ENCODE results near the gene OPRD1. TPM values are rescaled to one million over a fixed set of nuclear protein-coding genes. Genes with fewer than 3 reads are reported as not detected.

Gene OPRD1
- total and polyA plus RNA-seq, 2 of the 4 experiments (the other 2 are of a cell fraction) = under 0.01 TPM; not detected in 1

DNA sequence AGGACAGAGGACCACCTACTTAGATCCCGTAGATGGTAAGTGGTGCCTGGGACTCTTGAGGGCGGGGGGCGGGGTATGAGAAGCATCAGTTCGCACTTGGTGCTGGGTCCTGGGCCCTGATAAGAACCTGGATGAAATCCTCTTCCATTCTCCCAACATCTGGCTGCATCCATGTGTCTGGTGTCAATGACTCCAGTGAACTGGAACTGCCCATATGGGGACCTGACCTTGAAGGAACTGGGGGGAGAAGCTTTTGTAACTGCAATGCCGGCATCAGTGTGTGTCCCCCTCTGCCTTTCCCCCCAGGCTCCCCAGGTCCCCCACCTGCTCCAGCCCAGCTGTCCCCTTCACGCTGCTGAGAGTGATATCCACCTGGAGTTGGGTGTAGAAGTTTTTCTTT lies 52.7 kb downstream of the OPRD1 start:
- ChIA-PET CTCF (no interaction called here), POLR2A (ENCODE audit: unreplicated experiment) (no interaction called here)
- no peak overlapping the region for H2BK15ac ChIP-seq (ENCODE audit: low read depth, low read length)
- intact Hi-C loops (cut with micrococcal nuclease) = no loop called here
- no peak overlapping the region for H2BK5ac ChIP-seq (ENCODE audit: low read depth, low read length, poor library complexity, severe bottlenecking)
- TF ChIP-seq RAD21 (IDR thresholded peaks at IDR 0.05; ENCODE audit: low read length) (no peak), MXI1 (IDR thresholded peaks at IDR 0.05; ENCODE audit: borderline replicate concordance, low read depth, low read length) (no peak), FOS (IDR thresholded peaks at IDR 0.05; ENCODE audit: low read depth, low read length) (no peak), CEBPB (IDR thresholded peaks at IDR 0.05; ENCODE audit: low read depth, low read length) (no peak), BHLHE40 (IDR thresholded peaks at IDR 0.05; ENCODE audit: low read depth, low read length) (no peak), RFX5 (IDR thresholded peaks at IDR 0.05; ENCODE audit: low read depth, low read length) (no peak), MAFK (IDR thresholded peaks at IDR 0.05; ENCODE audit: low read depth, low read length) (no peak)
- TF ChIP-seq, protein P1, sequence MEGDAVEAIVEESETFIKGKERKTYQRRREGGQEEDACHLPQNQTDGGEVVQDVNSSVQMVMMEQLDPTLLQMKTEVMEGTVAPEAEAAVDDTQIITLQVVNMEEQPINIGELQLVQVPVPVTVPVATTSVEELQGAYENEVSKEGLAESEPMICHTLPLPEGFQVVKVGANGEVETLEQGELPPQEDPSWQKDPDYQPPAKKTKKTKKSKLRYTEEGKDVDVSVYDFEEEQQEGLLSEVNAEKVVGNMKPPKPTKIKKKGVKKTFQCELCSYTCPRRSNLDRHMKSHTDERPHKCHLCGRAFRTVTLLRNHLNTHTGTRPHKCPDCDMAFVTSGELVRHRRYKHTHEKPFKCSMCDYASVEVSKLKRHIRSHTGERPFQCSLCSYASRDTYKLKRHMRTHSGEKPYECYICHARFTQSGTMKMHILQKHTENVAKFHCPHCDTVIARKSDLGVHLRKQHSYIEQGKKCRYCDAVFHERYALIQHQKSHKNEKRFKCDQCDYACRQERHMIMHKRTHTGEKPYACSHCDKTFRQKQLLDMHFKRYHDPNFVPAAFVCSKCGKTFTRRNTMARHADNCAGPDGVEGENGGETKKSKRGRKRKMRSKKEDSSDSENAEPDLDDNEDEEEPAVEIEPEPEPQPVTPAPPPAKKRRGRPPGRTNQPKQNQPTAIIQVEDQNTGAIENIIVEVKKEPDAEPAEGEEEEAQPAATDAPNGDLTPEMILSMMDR (conservative IDR thresholded peaks at IDR 0.05; ENCODE audit: low read depth, low read length) = no peak
- TF ChIP-seq, protein P2, sequence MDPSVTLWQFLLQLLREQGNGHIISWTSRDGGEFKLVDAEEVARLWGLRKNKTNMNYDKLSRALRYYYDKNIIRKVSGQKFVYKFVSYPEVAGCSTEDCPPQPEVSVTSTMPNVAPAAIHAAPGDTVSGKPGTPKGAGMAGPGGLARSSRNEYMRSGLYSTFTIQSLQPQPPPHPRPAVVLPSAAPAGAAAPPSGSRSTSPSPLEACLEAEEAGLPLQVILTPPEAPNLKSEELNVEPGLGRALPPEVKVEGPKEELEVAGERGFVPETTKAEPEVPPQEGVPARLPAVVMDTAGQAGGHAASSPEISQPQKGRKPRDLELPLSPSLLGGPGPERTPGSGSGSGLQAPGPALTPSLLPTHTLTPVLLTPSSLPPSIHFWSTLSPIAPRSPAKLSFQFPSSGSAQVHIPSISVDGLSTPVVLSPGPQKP (IDR thresholded peaks at IDR 0.05; ENCODE audit: borderline replicate concordance, low read depth, low read length) = no peak
- TF ChIP-seq, protein P3, sequence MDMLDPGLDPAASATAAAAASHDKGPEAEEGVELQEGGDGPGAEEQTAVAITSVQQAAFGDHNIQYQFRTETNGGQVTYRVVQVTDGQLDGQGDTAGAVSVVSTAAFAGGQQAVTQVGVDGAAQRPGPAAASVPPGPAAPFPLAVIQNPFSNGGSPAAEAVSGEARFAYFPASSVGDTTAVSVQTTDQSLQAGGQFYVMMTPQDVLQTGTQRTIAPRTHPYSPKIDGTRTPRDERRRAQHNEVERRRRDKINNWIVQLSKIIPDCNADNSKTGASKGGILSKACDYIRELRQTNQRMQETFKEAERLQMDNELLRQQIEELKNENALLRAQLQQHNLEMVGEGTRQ (IDR thresholded peaks at IDR 0.05; ENCODE audit: low read depth, low read length) = no peak
- no peak overlapping the region for H4K5ac ChIP-seq (ENCODE audit: low read depth, low read length)
- H2BK20ac ChIP-seq (ENCODE audit: low read depth, low read length) = no peak overlapping the region
- no peak overlapping the region for H3K4ac ChIP-seq (ENCODE audit: low read depth, low read length)
- dilution Hi-C loops (cut with HindIII; ENCODE audit: low sequenced_read_pairs, unreplicated experiment) = no loop called here
- H3K9ac ChIP-seq (ENCODE audit: low read depth, low read length) = no peak overlapping the region
- no peaks in the 10 kb centered on the region for H3K79me1 ChIP-seq (ENCODE audit: low read depth in 1 of 2, low read length in 2 of 2)
- no peaks in the 10 kb centered on the region for H3K9me1 ChIP-seq (ENCODE audit: insufficient read depth, low read length)
- H3K23ac ChIP-seq (ENCODE audit: low read depth, low read length) = no peak overlapping the region
- H3K14ac ChIP-seq (replicated peaks; ENCODE audit: low read depth, low read length) = no peak overlapping the region
- no peak overlapping the region for H4K91ac ChIP-seq (ENCODE audit: insufficient read depth, low read depth, low read length)
- no peak overlapping the region for H3K56ac ChIP-seq (ENCODE audit: extremely low read depth, insufficient read depth, low read length)
- H2AK5ac ChIP-seq (ENCODE audit: low read depth, low read length) = no peak overlapping the region
- peaks cover 41% of the 10 kb centered on the region for H3K27me3 ChIP-seq (ENCODE audit: control insufficient read depth, insufficient read depth, low read length)
- no peak overlapping the region for H2AFZ ChIP-seq (replicated peaks; ENCODE audit: low read length, poor library complexity)
- in situ Hi-C loops (cut with MboI; ENCODE audit: low sequenced_read_pairs) = loop anchor here (5.0 kb wide), 1 partner anchor 82 kb away; no protein-coding TSS in a partner anchor
- no peak overlapping the region for H2AK9ac ChIP-seq (replicated peaks; ENCODE audit: low read depth, low read length, poor library complexity)
- no peak overlapping the region for H3K4me2 ChIP-seq (ENCODE audit: low read depth, low read length)
- no peaks in the 10 kb centered on the region for H3K9me3 ChIP-seq (ENCODE audit: control insufficient read depth, insufficient read depth, low read length)
- H3K4me3 ChIP-seq (ENCODE audit: insufficient read depth, low read depth, low read length) = no peak overlapping the region
- WGBS, 2 experiments (ENCODE audit: extremely low coverage in 2 of 2, insufficient read length in 1 of 2) = no CpG with 5 or more reads among the region's 6 CpGs
- H2BK120ac ChIP-seq (ENCODE audit: low read depth, low read length) = no peak overlapping the region
- H3K36me3 ChIP-seq (ENCODE audit: control insufficient read depth, insufficient read depth, low read length) = no peaks in the 10 kb centered on the region
- DNase-seq = no peak
- no peak overlapping the region for H3K27ac ChIP-seq (ENCODE audit: insufficient read depth, low read length)
- H3K4me1 ChIP-seq (ENCODE audit: control insufficient read depth, insufficient read depth, low read length) = no peaks in the 10 kb centered on the region
- no peaks in the 10 kb centered on the region for H4K20me1 ChIP-seq (ENCODE audit: insufficient read depth, low read length)
- no TSS peak for BruUV-seq (replicated peaks)
- no peak for ATAC-seq (ENCODE audit: low read depth)
- no peak overlapping the region for H3K18ac ChIP-seq (ENCODE audit: low read depth, low read length)
- no peak overlapping the region for H4K8ac ChIP-seq (ENCODE audit: low read depth in 2 of 2, low read length in 2 of 2)
